ENCODE results near the gene FBLL1.
A peak's percentile ranks its signal among the peaks of the same experiment; 100 is the strongest.
"Not testable (repeated sequence)": the region's sequence is repeated elsewhere in the genome, so short reads cannot be mapped to it uniquely, and the experiment has no call there.

Gene FBLL1

GRCh38 chr5:168550656-168551055 lies 21.6 kb downstream of the FBLL1 start:
- no peak for DNase-seq

- DNase-seq, result no peak
Observed at GRCh38 chr5:168552146-168552545, 23.0 kb downstream of the FBLL1 start.

- DNase-seq, result no peak
Observed at GRCh38 chr5:168553377-168554130, 24.4 kb downstream of the FBLL1 start.

- DNase-seq, result no peak
Observed at GRCh38 chr5:168557389-168557788, 28.3 kb downstream of the FBLL1 start.

- DNase-seq, result no peak
Observed at GRCh38 chr5:168562279-168562678, 33.2 kb downstream of the FBLL1 start.

- DNase-seq, result no peak
Observed at GRCh38 chr5:168563959-168564358, 34.9 kb downstream of the FBLL1 start.

GRCh38 chr5:168568738-168569137 lies 39.6 kb downstream of the FBLL1 start:
- no peak for DNase-seq

GRCh38 chr5:168570490-168571328 lies 41.6 kb downstream of the FBLL1 start:
- DNase-seq, result no peak

- DNase-seq, result not testable (repeated sequence)
Observed at GRCh38 chr5:168573663-168574062, 44.6 kb downstream of the FBLL1 start.

- DNase-seq, result not testable (repeated sequence)
Observed at GRCh38 chr5:168574156-168574555, 45.1 kb downstream of the FBLL1 start.

- DNase-seq, result no peak
Observed at GRCh38 chr5:168575391-168576372, 46.6 kb downstream of the FBLL1 start.

- DNase-seq, result peak in 2 of 56 donors; percentile 1 to 9
Observed at GRCh38 chr5:168578006-168578405, 48.9 kb downstream of the FBLL1 start.

- peak in 33 of 56 donors; percentile 16 to 88 (median 64) for DNase-seq
Observed at GRCh38 chr5:168578538-168579487, 49.7 kb downstream of the FBLL1 start, which contains the start of gene PANK3. TSS of gene PANK3 (minus strand) at chr5:168579368. CDS start at chr5:168579283, 85 bp downstream.

- peak; percentile 91 to 100 (median 99) for DNase-seq
Observed at GRCh38 chr5:168579488-168580226, 50.6 kb downstream of the FBLL1 start.

GRCh38 chr5:168580227-168580508 lies 51.1 kb downstream of the FBLL1 start:
- peak in 8 of 56 donors; percentile 9 to 56 (median 24) for DNase-seq

Measured in nucleus accumbens (tissue), 56 donors.